ENCODE data around the gene ITGB5. TPM values are rescaled to one million over a fixed set of nuclear protein-coding genes. Genes with fewer than 3 reads are reported as not detected.

ITGB5 gene
- total and polyA plus RNA-seq, 2 donors: 9.6 to 16.9 TPM

GRCh38 chr3:124814620-124815421 is 72.3 kb downstream of the ITGB5 start:
- Histone ChIP-seq H3K27ac (ENCODE audit: low read depth in 1 of 2, low read length in 1 of 2) (no peak overlapping the region), H3K4me1 (ENCODE audit: control insufficient read depth in 2 of 2, insufficient read depth in 2 of 2, low read length in 2 of 2) (peaks cover 0 to 8% of the 10 kb centered on the region in 2 donors)

GRCh38 chr3:124813541-124813940 is 73.6 kb downstream of the ITGB5 start:
- no peak overlapping the region for H3K4me3 ChIP-seq (ENCODE audit: low read length in 2 of 2)
- H3K27me3 ChIP-seq (ENCODE audit: control insufficient read depth in 2 of 2, insufficient read depth in 1 of 2, low read length in 1 of 2): peaks cover 0 to 2% of the 10 kb centered on the region in 2 donors
- H3K27ac ChIP-seq (ENCODE audit: low read depth in 1 of 2, low read length in 1 of 2): peak overlapping the region; percentile 47 to 72
- H3K36me3 ChIP-seq (ENCODE audit: control insufficient read depth in 2 of 2, insufficient read depth in 2 of 2, low read length in 1 of 2): no peaks in the 10 kb centered on the region
- H3K4me1 ChIP-seq (ENCODE audit: control insufficient read depth in 2 of 2, insufficient read depth in 2 of 2, low read length in 2 of 2): peaks cover 0 to 8% of the 10 kb centered on the region in 2 donors
- H3K9me3 ChIP-seq (ENCODE audit: control insufficient read depth in 2 of 2, insufficient read depth in 1 of 2, low read length in 1 of 2): no peaks in the 10 kb centered on the region
- DNase-seq (ENCODE audit: low read depth in 6 of 9, low spot score in 9 of 9): no peak

More at GRCh38 chr3:124814620-124815421, 72.3 kb downstream of the ITGB5 start:
- Histone ChIP-seq H3K9me3 (ENCODE audit: control insufficient read depth in 2 of 2, insufficient read depth in 1 of 2, low read length in 1 of 2) (no peaks in the 10 kb centered on the region), H3K27me3 (ENCODE audit: control insufficient read depth in 2 of 2, insufficient read depth in 1 of 2, low read length in 1 of 2) (peaks cover 0 to 6% of the 10 kb centered on the region in 2 donors), H3K36me3 (ENCODE audit: control insufficient read depth in 2 of 2, insufficient read depth in 2 of 2, low read length in 1 of 2) (no peaks in the 10 kb centered on the region), H3K4me3 (ENCODE audit: low read length in 2 of 2) (no peak overlapping the region)
- WGBS: 96% methylated on average over 11 of the region's 11 CpGs
- no peak for DNase-seq (ENCODE audit: low read depth in 6 of 9, low spot score in 9 of 9)

DNA sequence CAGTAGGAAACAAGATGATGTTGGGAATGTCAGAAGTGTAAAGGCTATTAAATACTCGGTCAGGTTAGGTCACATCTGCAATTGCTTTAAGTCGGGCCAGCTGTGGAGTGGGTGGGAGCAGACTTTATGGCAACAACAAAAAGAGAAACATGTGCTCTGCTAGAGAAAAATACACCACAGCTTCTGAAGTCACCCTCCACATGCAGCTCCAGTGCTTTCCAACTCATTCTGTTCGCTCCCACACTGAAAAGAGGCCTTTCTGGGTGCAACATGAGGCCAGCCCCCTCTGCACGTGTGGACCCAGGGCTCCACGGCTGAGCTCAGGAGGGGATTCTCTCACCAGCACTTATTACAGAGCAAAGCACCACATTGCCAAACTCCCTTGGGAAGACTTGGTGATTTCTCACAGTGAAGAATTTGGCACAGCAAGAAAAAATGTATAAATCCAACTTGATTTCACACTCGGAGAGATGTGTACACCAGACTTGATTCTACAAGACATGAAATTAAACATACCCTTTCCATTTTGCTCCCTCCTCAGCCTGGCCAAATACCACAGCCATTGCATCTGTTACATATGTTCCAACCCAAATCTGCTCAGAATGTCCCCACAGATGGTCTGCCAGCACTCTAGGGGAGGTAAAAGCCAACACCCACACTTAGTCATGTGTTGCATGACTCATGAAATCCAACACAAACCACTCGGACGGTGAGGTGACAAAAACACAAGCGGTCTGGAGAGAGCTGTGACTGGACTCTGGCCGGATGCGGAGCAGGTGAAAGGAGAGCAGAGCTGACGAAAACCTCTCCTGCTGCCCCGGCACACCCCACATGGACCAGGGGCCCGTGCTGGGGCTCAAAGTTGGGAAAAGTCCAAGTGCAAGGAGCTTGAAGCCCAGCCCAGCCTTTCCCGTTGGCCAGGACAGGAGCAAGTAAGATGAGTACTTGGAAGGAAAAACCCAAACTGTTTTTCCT is 74.6 kb downstream of the ITGB5 start:
- H3K36me3 ChIP-seq (ENCODE audit: control insufficient read depth in 2 of 2, insufficient read depth in 2 of 2, low read length in 1 of 2): no peaks in the 10 kb centered on the region
- H3K27ac ChIP-seq (ENCODE audit: low read depth in 1 of 2, low read length in 1 of 2): peak overlapping the region; percentile 43 to 72
- H3K9me3 ChIP-seq (ENCODE audit: control insufficient read depth in 2 of 2, insufficient read depth in 1 of 2, low read length in 1 of 2): no peaks in the 10 kb centered on the region
- WGBS: 88% methylated on average over 15 of the region's 15 CpGs
- peak in 1 of 9 donors; percentile 10 for DNase-seq (ENCODE audit: low read depth in 6 of 9, low spot score in 9 of 9)
- H3K27me3 ChIP-seq (ENCODE audit: control insufficient read depth in 2 of 2, insufficient read depth in 1 of 2, low read length in 1 of 2): no peaks in the 10 kb centered on the region
- H3K4me1 ChIP-seq (ENCODE audit: control insufficient read depth in 2 of 2, insufficient read depth in 2 of 2, low read length in 2 of 2): peaks cover 0 to 8% of the 10 kb centered on the region in 2 donors
- no peak overlapping the region for H3K4me3 ChIP-seq (ENCODE audit: low read length in 2 of 2)

- no peak overlapping the region for H3K27ac ChIP-seq (ENCODE audit: low read depth in 1 of 2, low read length in 1 of 2)
These were observed 75.7 kb downstream of the ITGB5 start for GRCh38 chr3:124811436-124811835.

DNA sequence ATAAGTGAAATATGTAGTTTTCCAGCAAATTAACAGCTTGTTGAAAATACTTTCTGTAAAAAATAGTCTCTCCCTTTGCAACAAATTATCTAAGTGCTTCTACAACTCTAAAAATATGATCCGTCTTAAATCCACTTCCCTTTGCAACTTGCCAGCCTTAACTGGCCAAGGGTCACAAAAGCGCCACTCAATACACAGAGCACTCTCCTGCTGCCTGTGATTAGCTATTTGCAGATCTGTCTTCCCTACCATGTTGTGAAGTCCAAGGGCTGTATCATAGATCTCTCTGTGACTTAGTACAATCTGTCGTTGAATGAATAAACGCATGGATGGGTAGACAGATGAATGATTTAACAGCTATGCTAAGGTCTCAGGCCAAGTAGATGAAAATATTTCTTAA is 76.2 kb downstream of the ITGB5 start:
- DNase-seq (ENCODE audit: low read depth in 6 of 9, low spot score in 9 of 9): no peak
- WGBS: 94% methylated on average over 4 of the region's 4 CpGs
- Histone ChIP-seq H3K27ac (ENCODE audit: low read depth in 1 of 2, low read length in 1 of 2) (no peak overlapping the region), H3K36me3 (ENCODE audit: control insufficient read depth in 2 of 2, insufficient read depth in 2 of 2, low read length in 1 of 2) (no peaks in the 10 kb centered on the region), H3K4me1 (ENCODE audit: control insufficient read depth in 2 of 2, insufficient read depth in 2 of 2, low read length in 2 of 2) (peaks cover 0 to 8% of the 10 kb centered on the region in 2 donors), H3K9me3 (ENCODE audit: control insufficient read depth in 2 of 2, insufficient read depth in 1 of 2, low read length in 1 of 2) (no peaks in the 10 kb centered on the region), H3K4me3 (ENCODE audit: low read length in 2 of 2) (no peak overlapping the region), H3K27me3 (ENCODE audit: control insufficient read depth in 2 of 2, insufficient read depth in 1 of 2, low read length in 1 of 2) (no peaks in the 10 kb centered on the region)

More at GRCh38 chr3:124811436-124811835, 75.7 kb downstream of the ITGB5 start:
- no peaks in the 10 kb centered on the region for H3K27me3 ChIP-seq (ENCODE audit: control insufficient read depth in 2 of 2, insufficient read depth in 1 of 2, low read length in 1 of 2)
- 95% methylated on average over 5 of the region's 5 CpGs for WGBS
- no peaks in the 10 kb centered on the region for H3K36me3 ChIP-seq (ENCODE audit: control insufficient read depth in 2 of 2, insufficient read depth in 2 of 2, low read length in 1 of 2)
- H3K4me3 ChIP-seq (ENCODE audit: low read length in 2 of 2): no peak overlapping the region
- no peak for DNase-seq (ENCODE audit: low read depth in 6 of 9, low spot score in 9 of 9)
- H3K9me3 ChIP-seq (ENCODE audit: control insufficient read depth in 2 of 2, insufficient read depth in 1 of 2, low read length in 1 of 2): no peaks in the 10 kb centered on the region
- H3K4me1 ChIP-seq (ENCODE audit: control insufficient read depth in 2 of 2, insufficient read depth in 2 of 2, low read length in 2 of 2): peaks cover 0 to 8% of the 10 kb centered on the region in 2 donors

- Histone ChIP-seq H3K27me3 (ENCODE audit: control insufficient read depth in 2 of 2, insufficient read depth in 1 of 2, low read length in 1 of 2) (no peaks in the 10 kb centered on the region), H3K4me3 (ENCODE audit: low read length in 2 of 2) (no peak overlapping the region), H3K9me3 (ENCODE audit: control insufficient read depth in 2 of 2, insufficient read depth in 1 of 2, low read length in 1 of 2) (no peaks in the 10 kb centered on the region), H3K36me3 (ENCODE audit: control insufficient read depth in 2 of 2, insufficient read depth in 2 of 2, low read length in 1 of 2) (no peaks in the 10 kb centered on the region), H3K4me1 (ENCODE audit: control insufficient read depth in 2 of 2, insufficient read depth in 2 of 2, low read length in 2 of 2) (peaks cover 0 to 8% of the 10 kb centered on the region in 2 donors), H3K27ac (ENCODE audit: low read depth in 1 of 2, low read length in 1 of 2) (no peak overlapping the region)
- DNase-seq (ENCODE audit: low read depth in 6 of 9, low spot score in 9 of 9): no peak
- WGBS: 75% methylated on average over 3 of the region's 3 CpGs
These were observed 78.1 kb downstream of the ITGB5 start for GRCh38 chr3:124809039-124809438.

GRCh38 chr3:124805671-124806070 is 81.5 kb downstream of the ITGB5 start:
- Histone ChIP-seq H3K4me1 (ENCODE audit: control insufficient read depth in 2 of 2, insufficient read depth in 2 of 2, low read length in 2 of 2) (peaks cover 0 to 6% of the 10 kb centered on the region in 2 donors), H3K4me3 (ENCODE audit: low read length in 2 of 2) (no peak overlapping the region), H3K36me3 (ENCODE audit: control insufficient read depth in 2 of 2, insufficient read depth in 2 of 2, low read length in 1 of 2) (no peaks in the 10 kb centered on the region), H3K27me3 (ENCODE audit: control insufficient read depth in 2 of 2, insufficient read depth in 1 of 2, low read length in 1 of 2) (no peaks in the 10 kb centered on the region), H3K9me3 (ENCODE audit: control insufficient read depth in 2 of 2, insufficient read depth in 1 of 2, low read length in 1 of 2) (no peaks in the 10 kb centered on the region), H3K27ac (ENCODE audit: low read depth in 1 of 2, low read length in 1 of 2) (no peak overlapping the region)
- 98% methylated on average over 4 of the region's 4 CpGs for WGBS
- DNase-seq (ENCODE audit: low read depth in 6 of 9, low spot score in 9 of 9): no peak

DNA sequence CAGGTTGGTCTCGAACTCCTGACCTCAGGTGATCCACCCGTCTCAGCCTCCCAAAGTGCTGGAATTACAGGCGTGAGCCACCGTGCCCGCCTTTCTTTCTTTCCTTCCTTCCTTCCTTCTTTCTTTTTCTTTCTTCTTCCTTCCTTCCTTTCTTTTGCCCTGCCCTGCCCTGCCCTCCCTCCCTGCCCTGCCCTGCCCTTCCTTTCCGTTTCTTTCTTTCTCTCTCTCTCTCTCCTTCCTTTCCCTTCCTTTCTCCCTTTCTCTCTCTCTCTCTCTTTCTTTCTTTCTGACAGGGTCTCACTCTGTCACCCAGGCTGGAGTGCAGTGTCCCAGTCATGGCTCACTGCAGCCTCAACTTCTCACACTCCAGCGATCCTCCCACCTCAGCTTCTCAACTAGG is 82.3 kb downstream of the ITGB5 start:
- no peak overlapping the region for H3K27ac ChIP-seq (ENCODE audit: low read depth in 1 of 2, low read length in 1 of 2)
- DNase-seq (ENCODE audit: low read depth in 6 of 9, low spot score in 9 of 9): no peak
- no peaks in the 10 kb centered on the region for H3K27me3 ChIP-seq (ENCODE audit: control insufficient read depth in 2 of 2, insufficient read depth in 1 of 2, low read length in 1 of 2)
- H3K4me1 ChIP-seq (ENCODE audit: control insufficient read depth in 2 of 2, insufficient read depth in 2 of 2, low read length in 2 of 2): peaks cover 0 to 8% of the 10 kb centered on the region in 2 donors
- WGBS: 88% methylated on average over 7 of the region's 7 CpGs
- H3K9me3 ChIP-seq (ENCODE audit: control insufficient read depth in 2 of 2, insufficient read depth in 1 of 2, low read length in 1 of 2): no peaks in the 10 kb centered on the region
- no peak overlapping the region for H3K4me3 ChIP-seq (ENCODE audit: low read length in 2 of 2)
- no peaks in the 10 kb centered on the region for H3K36me3 ChIP-seq (ENCODE audit: control insufficient read depth in 2 of 2, insufficient read depth in 2 of 2, low read length in 1 of 2)

- DNase-seq (ENCODE audit: low read depth in 6 of 9, low spot score in 9 of 9): no peak
- Histone ChIP-seq H3K27ac (ENCODE audit: low read depth in 1 of 2, low read length in 1 of 2) (no peak overlapping the region), H3K9me3 (ENCODE audit: control insufficient read depth in 2 of 2, insufficient read depth in 1 of 2, low read length in 1 of 2) (no peaks in the 10 kb centered on the region), H3K4me3 (ENCODE audit: low read length in 2 of 2) (no peak overlapping the region), H3K4me1 (ENCODE audit: control insufficient read depth in 2 of 2, insufficient read depth in 2 of 2, low read length in 2 of 2) (peaks cover 0 to 8% of the 10 kb centered on the region in 2 donors), H3K27me3 (ENCODE audit: control insufficient read depth in 2 of 2, insufficient read depth in 1 of 2, low read length in 1 of 2) (no peaks in the 10 kb centered on the region), H3K36me3 (ENCODE audit: control insufficient read depth in 2 of 2, insufficient read depth in 2 of 2, low read length in 1 of 2) (no peaks in the 10 kb centered on the region)
- 95% methylated on average over 8 of the region's 8 CpGs for WGBS
These were observed 84.5 kb downstream of the ITGB5 start for GRCh38 chr3:124802702-124803101.

Data from thymus (tissue), 11 donors.